Ascending aorta (tissue), 2 donors: Measurements from ENCODE around the gene ITCH. TPM values are rescaled to one million over a fixed set of nuclear protein-coding genes. Genes with fewer than 3 reads are reported as not detected.

Experiments used
- DNase-seq, 2 donors: peaks; one replicate each; pipeline ENCODE4 v3.0.0-alpha.2; 2019; ENCODE audit warnings: low spot score in 2 of 2
- H3K27ac ChIP-seq, 2 donors: fragments of 200-600 bp; sonication (generic); one replicate each; pipeline ENCODE4 v1.5.1; 2016 to 2017; ENCODE audit warnings: mild to moderate bottlenecking in 1 of 2
- H3K27me3 ChIP-seq: fragments of 200-600 bp; sonication (generic); one replicate; pipeline ENCODE4 v1.5.1; 2017
- H3K36me3 ChIP-seq, 2 donors: fragments of 200-600 bp; sonication (generic); one replicate each; pipeline ENCODE4 v1.5.1; 2016
- H3K4me1 ChIP-seq, 2 donors: fragments of 200-600 bp; sonication (generic); one replicate each; pipeline ENCODE4 v1.5.1; 2016 to 2017; ENCODE audit warnings: mild to moderate bottlenecking in 1 of 2
- H3K4me3 ChIP-seq, 2 donors: fragments of 200-600 bp; sonication (generic); one replicate each; pipeline ENCODE4 v1.5.1; 2016 to 2017; ENCODE audit warnings: mild to moderate bottlenecking in 1 of 2
- H3K9me3 ChIP-seq, 2 donors: fragments of 200-600 bp; sonication (generic); one replicate each; pipeline ENCODE4 v1.5.1; 2016
- intact Hi-C: fragments of 100-400 bp; cut with DNase I; formaldehyde crosslinking; loops from one replicate; pipeline ENCODE4 v1.15.1; 2023
- total RNA-seq: library from RNA; depleted of rRNA; stranded (reverse); fragments of >200 nt; gene quantifications from one replicate; pipeline ENCODE4 v1.1.0, GENCODE V29; 2016
- TF ChIP-seq, protein P1 (sequence below), 3 experiments: fragments of 200-600 bp in 2 of 3; fragments of 450-650 bp in 1 of 3; sonication (generic) in 2 of 3; IDR thresholded peaks; one replicate each; pipeline ENCODE4 v1.5.1; 2016 to 2019; ENCODE audit warnings: antibody characterized with exemption in 3 of 3, mild to moderate bottlenecking in 1 of 3, moderate library complexity in 1 of 3

Gene ITCH
- total RNA-seq, 1 donor from 2014 or later = 42.8 TPM

- no peaks in the 10 kb centered on the region for H3K27me3 ChIP-seq
- DNase-seq = no peak
- intact Hi-C loops = no loop called here
- H3K27ac ChIP-seq = no peak overlapping the region
- no peak overlapping the region for H3K4me3 ChIP-seq
- TF ChIP-seq, protein P1, sequence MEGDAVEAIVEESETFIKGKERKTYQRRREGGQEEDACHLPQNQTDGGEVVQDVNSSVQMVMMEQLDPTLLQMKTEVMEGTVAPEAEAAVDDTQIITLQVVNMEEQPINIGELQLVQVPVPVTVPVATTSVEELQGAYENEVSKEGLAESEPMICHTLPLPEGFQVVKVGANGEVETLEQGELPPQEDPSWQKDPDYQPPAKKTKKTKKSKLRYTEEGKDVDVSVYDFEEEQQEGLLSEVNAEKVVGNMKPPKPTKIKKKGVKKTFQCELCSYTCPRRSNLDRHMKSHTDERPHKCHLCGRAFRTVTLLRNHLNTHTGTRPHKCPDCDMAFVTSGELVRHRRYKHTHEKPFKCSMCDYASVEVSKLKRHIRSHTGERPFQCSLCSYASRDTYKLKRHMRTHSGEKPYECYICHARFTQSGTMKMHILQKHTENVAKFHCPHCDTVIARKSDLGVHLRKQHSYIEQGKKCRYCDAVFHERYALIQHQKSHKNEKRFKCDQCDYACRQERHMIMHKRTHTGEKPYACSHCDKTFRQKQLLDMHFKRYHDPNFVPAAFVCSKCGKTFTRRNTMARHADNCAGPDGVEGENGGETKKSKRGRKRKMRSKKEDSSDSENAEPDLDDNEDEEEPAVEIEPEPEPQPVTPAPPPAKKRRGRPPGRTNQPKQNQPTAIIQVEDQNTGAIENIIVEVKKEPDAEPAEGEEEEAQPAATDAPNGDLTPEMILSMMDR (IDR thresholded peaks at IDR 0.05) = no peak
- peaks cover 0 to 29% of the 10 kb centered on the region in 2 donors for H3K4me1 ChIP-seq
- H3K9me3 ChIP-seq = no peaks in the 10 kb centered on the region
- H3K36me3 ChIP-seq = peaks cover 22 to 41% of the 10 kb centered on the region in 2 donors
Measured at GRCh38 chr20:34370062-34370461, 7.0 kb downstream of the ITCH start.

GRCh38 chr20:34373445-34373844 is 10.4 kb downstream of the ITCH start:
- TF ChIP-seq, protein P1 (IDR thresholded peaks at IDR 0.05) = no peak
- H3K36me3 ChIP-seq = peaks cover 22 to 45% of the 10 kb centered on the region in 2 donors
- H3K27ac ChIP-seq = no peak overlapping the region
- no peak for DNase-seq
- H3K9me3 ChIP-seq = no peaks in the 10 kb centered on the region
- H3K4me1 ChIP-seq = peaks cover 0 to 1% of the 10 kb centered on the region in 2 donors
- intact Hi-C loops = no loop called here
- H3K4me3 ChIP-seq = no peak overlapping the region
- no peaks in the 10 kb centered on the region for H3K27me3 ChIP-seq

DNA sequence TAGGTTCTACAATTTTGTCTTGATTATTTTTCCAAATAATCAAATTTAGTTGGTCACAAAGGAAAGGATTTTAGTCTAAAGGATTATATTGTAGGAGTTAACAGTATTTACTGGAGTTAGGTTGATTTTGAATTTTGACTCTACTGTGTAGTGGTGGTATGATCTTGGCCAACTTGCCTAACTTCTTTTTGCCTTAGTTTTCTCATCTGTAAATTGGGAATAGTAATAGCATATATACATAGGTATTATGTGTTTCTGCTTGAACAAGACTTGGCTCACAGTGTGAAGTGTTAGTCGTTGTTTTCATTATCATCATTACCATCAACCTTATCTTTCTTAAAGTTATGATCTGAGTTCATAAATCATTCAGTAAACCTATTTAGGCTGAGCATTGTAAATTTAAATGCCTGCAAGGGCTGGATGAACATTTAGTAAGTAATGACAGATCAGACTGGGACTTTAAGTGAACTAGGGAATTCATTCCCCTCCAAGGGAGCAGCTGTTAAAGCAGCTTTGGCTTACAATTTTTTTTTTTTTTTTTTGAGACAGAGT is 11.2 kb downstream of the ITCH start:
- no peaks in the 10 kb centered on the region for H3K9me3 ChIP-seq
- TF ChIP-seq, protein P1 (IDR thresholded peaks at IDR 0.05) = no peak
- peaks cover 0 to 6% of the 10 kb centered on the region in 2 donors for H3K4me1 ChIP-seq
- peaks cover 22 to 43% of the 10 kb centered on the region in 2 donors for H3K36me3 ChIP-seq
- H3K4me3 ChIP-seq = no peak overlapping the region
- no peaks in the 10 kb centered on the region for H3K27me3 ChIP-seq
- H3K27ac ChIP-seq = no peak overlapping the region
- DNase-seq = no peak
- intact Hi-C loops = no loop called here

DNA sequence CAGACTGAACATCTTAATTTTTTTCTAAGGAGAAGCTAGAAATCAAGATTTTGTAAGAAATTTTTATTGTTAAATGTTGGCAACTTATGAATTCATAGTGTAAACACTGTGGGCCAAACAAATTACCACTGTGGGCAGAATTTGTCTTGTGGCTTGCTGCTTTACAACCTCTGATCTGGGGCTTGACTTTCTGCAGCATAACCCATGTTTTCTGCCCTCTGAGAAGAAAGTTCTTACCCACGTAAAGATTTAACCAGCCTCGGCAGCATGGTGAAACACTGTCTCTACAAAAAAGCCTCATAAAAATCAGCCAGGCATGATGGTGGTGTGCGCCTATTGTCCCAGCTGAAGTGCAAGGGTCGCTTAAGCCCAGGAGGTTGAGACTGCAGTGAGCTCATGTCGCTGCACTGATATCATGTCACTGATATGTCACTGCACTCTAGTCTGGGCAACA is 12.9 kb downstream of the ITCH start:
- peaks cover 0 to 6% of the 10 kb centered on the region in 2 donors for H3K4me1 ChIP-seq
- H3K4me3 ChIP-seq = no peak overlapping the region
- H3K36me3 ChIP-seq = peaks cover 11 to 29% of the 10 kb centered on the region in 2 donors
- DNase-seq = no peak
- intact Hi-C loops = no loop called here
- no peaks in the 10 kb centered on the region for H3K27me3 ChIP-seq
- no peaks in the 10 kb centered on the region for H3K9me3 ChIP-seq
- H3K27ac ChIP-seq = no peak overlapping the region
- TF ChIP-seq, protein P1 (IDR thresholded peaks at IDR 0.05) = no peak

DNA sequence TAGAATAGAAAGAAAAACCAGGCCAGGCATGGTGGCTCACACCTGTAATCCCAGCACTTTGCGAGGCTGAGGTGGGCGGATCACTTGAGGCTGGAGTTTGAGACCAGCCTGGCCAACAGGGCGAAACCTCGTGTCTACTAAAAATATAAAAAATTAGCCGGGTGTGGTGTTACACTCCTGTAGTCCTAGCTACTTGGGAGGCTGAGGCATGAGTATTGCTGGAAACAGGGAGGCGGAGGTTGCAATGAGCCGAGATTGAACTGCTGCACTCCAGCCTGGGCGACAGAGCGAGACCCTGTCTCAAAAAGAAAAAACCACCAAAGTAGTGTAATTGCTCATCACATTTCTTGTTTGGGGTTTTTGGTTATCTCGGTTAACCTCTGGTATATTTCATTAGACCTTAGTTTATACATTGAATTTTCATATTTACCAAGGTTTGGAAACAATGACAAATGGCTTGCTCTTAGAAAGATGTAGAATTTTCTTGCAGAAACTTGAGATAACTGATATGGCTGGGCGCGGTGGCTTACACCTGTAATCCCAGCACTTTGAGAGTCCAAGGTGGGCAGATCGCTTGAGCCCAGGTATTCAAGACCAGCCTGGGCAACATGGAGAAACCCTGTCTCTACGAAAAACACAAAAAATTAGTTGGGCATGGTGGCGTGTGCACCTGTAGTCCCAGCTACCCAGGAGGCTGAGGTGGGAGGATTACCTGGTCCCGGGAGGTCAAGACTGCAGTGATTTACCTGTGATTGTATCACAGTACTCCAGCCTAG is 14.2 kb downstream of the ITCH start:
- H3K4me1 ChIP-seq = peaks cover 0 to 6% of the 10 kb centered on the region in 2 donors
- no peak overlapping the region for H3K27ac ChIP-seq
- intact Hi-C loops = no loop called here
- DNase-seq = no peak
- TF ChIP-seq, protein P1 (IDR thresholded peaks at IDR 0.05) = no peak
- H3K4me3 ChIP-seq = no peak overlapping the region
- H3K36me3 ChIP-seq = peaks cover 7 to 19% of the 10 kb centered on the region in 2 donors
- H3K27me3 ChIP-seq = no peaks in the 10 kb centered on the region
- no peaks in the 10 kb centered on the region for H3K9me3 ChIP-seq
